SK-N-SH (cell line): Measurements from ENCODE around the gene VGLL4. TPM values are rescaled to one million over a fixed set of nuclear protein-coding genes. Genes with fewer than 3 reads are reported as not detected.

ENCODE experiments used
- CTCF ChIA-PET: fragments of 300-600, 350-600 bp; formaldehyde crosslinking; extraction: SDS; loops from one replicate; lab custom pipeline; 2021; lab: Yijun Ruan, JAX
- POLR2A ChIA-PET: fragments of 350-600 bp; sonication (Branson Sonifier 250); formaldehyde crosslinking; extraction: SDS; loops from one replicate; lab custom pipeline; 2020; ENCODE audit warnings: antibody characterized with exemption, inconsistent platforms; lab: Yijun Ruan, JAX
- DNase-seq: peaks from one replicate; pipeline ENCODE4 v3.0.0; 2012
- H2AFZ ChIP-seq: fragments of 200-600 bp; sonication (generic); 2 replicates; pipeline ENCODE4 v1.8.1; 2016; ENCODE audit warnings: antibody characterized with exemption, mild to moderate bottlenecking, low read depth
- H3F3A ChIP-seq: fragments of 200-600 bp; sonication (generic); replicated peaks from 2 replicates; pipeline ENCODE3; 2016; ENCODE audit warnings: antibody characterized with exemption, mild to moderate bottlenecking; ENCODE audit not compliant: insufficient read depth
- H3K27ac ChIP-seq, 2 experiments: fragments of 200-500 bp in 1 of 2; fragments of 200-600 bp in 1 of 2; sonication (Bioruptor generic) in 1 of 2; sonication (generic), shearing (Covaris generic) in 1 of 2; 2 replicates each; pipeline versions ENCODE4 v1.5.1 to v1.6.1; 2014 to 2016; ENCODE audit warnings: low read depth in 2 of 2, inconsistent platforms in 1 of 2, low read length in 1 of 2, mild to moderate bottlenecking in 1 of 2, mixed read lengths in 1 of 2
- H3K27me3 ChIP-seq: fragments of 200-600 bp; sonication (generic), shearing (Covaris generic); 2 replicates; pipeline ENCODE4 v1.6.1; 2016; ENCODE audit warnings: mixed run types; ENCODE audit not compliant: insufficient read depth
- H3K36me3 ChIP-seq, 2 experiments: fragments of 200-500 bp in 1 of 2; fragments of 200-600 bp in 1 of 2; sonication (Bioruptor generic) in 1 of 2; sonication (generic) in 1 of 2; replicated peaks in 1 of 2; 2 replicates each; pipeline versions ENCODE3 to v1.5.1; 2014 to 2016; ENCODE audit warnings: low read length in 1 of 2, mild to moderate bottlenecking in 1 of 2; ENCODE audit not compliant: insufficient read depth in 2 of 2, control insufficient read depth in 1 of 2
- H3K4me1 ChIP-seq, 2 experiments: fragments of 200-500 bp in 1 of 2; fragments of 200-600 bp in 1 of 2; sonication (Bioruptor generic) in 1 of 2; sonication (generic), shearing (Covaris generic) in 1 of 2; 2 replicates each; pipeline versions ENCODE4 v1.5.1 to v1.6.1; 2014 to 2016; ENCODE audit warnings: low read depth in 1 of 2, low read length in 1 of 2, mixed run types in 1 of 2; ENCODE audit not compliant: insufficient read depth in 2 of 2, control insufficient read depth in 1 of 2
- H3K4me2 ChIP-seq: fragments of 200-600 bp; sonication (generic), shearing (Covaris generic); 2 replicates; pipeline ENCODE4 v1.6.1; 2017; ENCODE audit warnings: mixed run types
- H3K4me3 ChIP-seq, 2 experiments: fragments of 200-500 bp in 1 of 2; fragments of 200-600 bp in 1 of 2; sonication (Bioruptor generic) in 1 of 2; sonication (generic), shearing (Covaris generic) in 1 of 2; 2 replicates each; pipeline versions ENCODE4 v1.5.1 to v1.8.1; 2014 to 2016; ENCODE audit warnings: low read depth in 2 of 2, inconsistent platforms in 1 of 2, low read length in 1 of 2, mild to moderate bottlenecking in 1 of 2, mixed read lengths in 1 of 2, moderate library complexity in 1 of 2
- H3K79me2 ChIP-seq: fragments of 200-600 bp; sonication (generic); 2 replicates; pipeline ENCODE4 v1.8.1; 2017; ENCODE audit warnings: mild to moderate bottlenecking; ENCODE audit not compliant: insufficient read depth
- H3K9ac ChIP-seq: fragments of 200-600 bp; sonication (generic); 2 replicates; pipeline ENCODE4 v1.6.1; 2017; ENCODE audit warnings: mixed run types
- H3K9me2 ChIP-seq: fragments of 200-600 bp; sonication (generic); 2 replicates; pipeline ENCODE4 v1.6.1; 2017; ENCODE audit warnings: mixed run types
- H3K9me3 ChIP-seq: fragments of 200-600 bp; sonication (generic); 2 replicates; pipeline ENCODE4 v1.6.1; 2017; ENCODE audit warnings: mixed run types, mild to moderate bottlenecking, moderate library complexity
- H4K20me1 ChIP-seq: fragments of 200-600 bp; sonication (generic); 2 replicates; pipeline ENCODE4 v1.6.1; 2017; ENCODE audit warnings: mild to moderate bottlenecking, mixed run types; ENCODE audit not compliant: insufficient read depth
- CHD2 ChIP-seq: fragments of 150-350 bp; IDR thresholded peaks from 2 replicates; pipeline ENCODE4 v1.6.1; 2018; ENCODE audit warnings: low read length; ENCODE audit not compliant: partially characterized antibody
- ELF1 ChIP-seq: IDR thresholded peaks from 2 replicates; pipeline ENCODE4 v1.4.0; 2012
- EZH2phosphoT487 ChIP-seq: fragments of 200-600 bp; sonication (generic); IDR thresholded peaks from 2 replicates; pipeline ENCODE4 v1.6.1; 2017; ENCODE audit warnings: low read depth, mixed run types, mild to moderate bottlenecking, antibody characterized with exemption, moderate library complexity, borderline replicate concordance
- FOXJ3 ChIP-seq: sonication (generic); formaldehyde crosslinking; IDR thresholded peaks from 2 replicates; pipeline ENCODE4 v1.5.1; 2020; ENCODE audit warnings: mild to moderate bottlenecking, missing genetic modification reagents
- IRF3 ChIP-seq: fragments of 150-350 bp; IDR thresholded peaks from 2 replicates; pipeline ENCODE4 v1.6.1; 2016; ENCODE audit warnings: mild to moderate bottlenecking, low read depth, low read length
- MAX ChIP-seq: IDR thresholded peaks from 2 replicates; pipeline ENCODE4 v1.4.0; 2012; ENCODE audit warnings: low read depth
- NRF1 ChIP-seq: IDR thresholded peaks from 2 replicates; pipeline ENCODE4 v1.6.1; 2012; ENCODE audit warnings: low read depth, mild to moderate bottlenecking, low read length
- POLR2AphosphoS5 ChIP-seq: IDR thresholded peaks from 2 replicates; pipeline ENCODE4 v1.6.1; 2012; ENCODE audit warnings: low read depth, low read length
- RCOR1 ChIP-seq: fragments of 150-350 bp; IDR thresholded peaks from 2 replicates; pipeline ENCODE4 v1.6.1; 2017; ENCODE audit warnings: antibody characterized with exemption, low read length
- SIN3A ChIP-seq: IDR thresholded peaks from 2 replicates; pipeline ENCODE4 v1.6.1; 2012; ENCODE audit warnings: low read depth, mild to moderate bottlenecking, low read length, moderate library complexity, borderline replicate concordance
- SMC3 ChIP-seq: IDR thresholded peaks from 2 replicates; pipeline ENCODE4 v1.6.1; 2012; ENCODE audit warnings: low read depth, low read length, improper control_type of control experiment
- TEAD4 ChIP-seq: IDR thresholded peaks from 2 replicates; pipeline ENCODE4 v1.4.0; 2012; ENCODE audit warnings: mild to moderate bottlenecking, borderline replicate concordance; ENCODE audit not compliant: insufficient read depth
- YY1 ChIP-seq: IDR thresholded peaks from 2 replicates; pipeline ENCODE4 v1.4.0; 2012; ENCODE audit warnings: low read depth, mild to moderate bottlenecking
- WGBS: methylation state at CpG from one replicate; pipeline ENCODE4 v1.1.6; 2017; ENCODE audit warnings: low lambda C conversion rate; 5-methylcytosine and 5-hydroxymethylcytosine counted together
- polyA plus RNA-seq, 3 experiments: library from polyadenylated mRNA; depleted of rRNA; stranded (reverse); fragments of >200 nt; gene quantifications; 2 replicates each; pipeline ENCODE4 v1.2.3, GENCODE V29; 2012
- TF ChIP-seq, protein P1 (sequence below): IDR thresholded peaks from 2 replicates; pipeline ENCODE4 v1.4.0; 2012; ENCODE audit warnings: low read depth, borderline replicate concordance

VGLL4 gene
- polyA plus RNA-seq, 1 of the 3 experiments (the other 2 are of a cell fraction): 48.9 TPM

DNA sequence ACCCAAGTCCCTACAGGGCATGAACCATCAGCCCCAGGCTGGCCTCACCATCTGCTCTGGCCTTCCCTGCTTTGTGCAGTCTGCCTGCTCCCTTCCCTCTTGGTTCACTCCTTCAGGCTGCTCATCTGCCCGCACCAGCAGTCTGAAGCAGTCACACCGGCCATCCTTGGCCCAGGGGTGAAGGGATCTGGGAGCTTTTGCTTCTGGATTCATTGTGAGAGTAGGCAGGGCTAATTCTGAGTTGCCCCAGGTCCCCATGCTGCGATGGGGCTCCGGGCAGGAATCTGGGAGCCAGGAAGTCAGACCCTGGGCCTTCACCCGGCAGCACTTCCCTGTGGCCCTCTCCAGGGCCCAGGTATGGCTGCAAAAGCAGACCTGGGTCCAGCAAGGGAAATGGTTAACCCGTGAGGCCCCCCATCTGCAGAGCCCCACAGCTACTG is 99.7 kb downstream of the VGLL4 start:
- Histone ChIP-seq H3K4me1 (peaks cover 4 to 18% of the 10 kb centered on the region in 2 experiments; a peak in 2 of 4 replicates), H3K9ac (no peak overlapping the region), H3K36me3 (peaks cover 0 to 10% of the 10 kb centered on the region in 2 experiments), H3K27me3 (no peaks in the 10 kb centered on the region), H3K4me3 (no peak overlapping the region), H3K4me2 (no peak overlapping the region), H3K27ac (no peak overlapping the region), H3K9me2 (no peaks in the 10 kb centered on the region), H3K79me2 (peaks cover 4% of the 10 kb centered on the region; the same call in 1 of the 2 replicates), H2AFZ (no peak overlapping the region), H3F3A (peaks cover 5% of the 10 kb centered on the region), H4K20me1 (no peaks in the 10 kb centered on the region), H3K9me3 (no peaks in the 10 kb centered on the region)
- ChIA-PET CTCF (no interaction called here), POLR2A (no interaction called here)
- no peak for DNase-seq
- TF ChIP-seq SMC3: no peak
- no peak for TF ChIP-seq NRF1
- no peak for TF ChIP-seq RCOR1
- TF ChIP-seq YY1: no peak
- no peak for TF ChIP-seq ELF1
- TF ChIP-seq MAX: no peak
- no peak for TF ChIP-seq CHD2
- TF ChIP-seq, protein P1, sequence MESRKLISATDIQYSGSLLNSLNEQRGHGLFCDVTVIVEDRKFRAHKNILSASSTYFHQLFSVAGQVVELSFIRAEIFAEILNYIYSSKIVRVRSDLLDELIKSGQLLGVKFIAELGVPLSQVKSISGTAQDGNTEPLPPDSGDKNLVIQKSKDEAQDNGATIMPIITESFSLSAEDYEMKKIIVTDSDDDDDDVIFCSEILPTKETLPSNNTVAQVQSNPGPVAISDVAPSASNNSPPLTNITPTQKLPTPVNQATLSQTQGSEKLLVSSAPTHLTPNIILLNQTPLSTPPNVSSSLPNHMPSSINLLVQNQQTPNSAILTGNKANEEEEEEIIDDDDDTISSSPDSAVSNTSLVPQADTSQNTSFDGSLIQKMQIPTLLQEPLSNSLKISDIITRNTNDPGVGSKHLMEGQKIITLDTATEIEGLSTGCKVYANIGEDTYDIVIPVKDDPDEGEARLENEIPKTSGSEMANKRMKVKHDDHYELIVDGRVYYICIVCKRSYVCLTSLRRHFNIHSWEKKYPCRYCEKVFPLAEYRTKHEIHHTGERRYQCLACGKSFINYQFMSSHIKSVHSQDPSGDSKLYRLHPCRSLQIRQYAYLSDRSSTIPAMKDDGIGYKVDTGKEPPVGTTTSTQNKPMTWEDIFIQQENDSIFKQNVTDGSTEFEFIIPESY: no peak
- no peak for TF ChIP-seq SIN3A
- no peak for TF ChIP-seq EZH2phosphoT487
- no peak for TF ChIP-seq FOXJ3 (CRISPR knock-in tag)
- no peak for TF ChIP-seq POLR2AphosphoS5
- no peak for TF ChIP-seq IRF3
- no peak for TF ChIP-seq TEAD4
- 100% methylated on average over 2 of the region's 6 CpGs for WGBS
